AG04449 (cell line): Measurements from ENCODE around the gene RMDN2.
A peak's percentile ranks its signal among the peaks of the same experiment; 100 is the strongest.

Source experiments
- CTCF ChIA-PET: fragments of 350-600 bp; formaldehyde crosslinking; extraction: SDS; loops from one replicate; lab custom pipeline; 2021; ENCODE audit warnings: antibody characterized with exemption; lab: Yijun Ruan, JAX
- POLR2A ChIA-PET: fragments of 400-600, 350-600 bp; formaldehyde crosslinking; extraction: SDS; loops from one replicate; lab custom pipeline; 2020; ENCODE audit warnings: antibody characterized with exemption, inconsistent platforms; lab: Yijun Ruan, JAX
- DNase-seq: peaks from one replicate; pipeline ENCODE4 v3.0.0-alpha.2; 2010; ENCODE audit warnings: low read depth, low spot score
- H3K4me3 ChIP-seq: 2 replicates; pipeline ENCODE4 v1.5.1; 2011; ENCODE audit warnings: low read depth, mild to moderate bottlenecking, control low read depth, low read length
- CTCF ChIP-seq: IDR thresholded peaks from one replicate; pipeline ENCODE4 v1.5.1; 2011; ENCODE audit warnings: mild to moderate bottlenecking, moderate library complexity, low read length, control low read depth, inconsistent platforms; ENCODE audit not compliant: insufficient read depth; ENCODE audit errors: missing control alignments

The RMDN2 gene

GRCh38 chr2:37912056-37912455, 13.0 kb upstream of the RMDN2 start:
- no peak for TF ChIP-seq CTCF
- CTCF ChIA-PET, result interaction anchor here (0.6 to 1.2 kb wide), 2 partner anchors 21 to 365 kb away, joined by 3 to 6 read pairs; no protein-coding TSS in a partner anchor
- H3K4me3 ChIP-seq, result no peak overlapping the region
- POLR2A ChIA-PET, result interaction anchor here (0.5 kb wide), 1 partner anchor 15 kb away, joined by 3 read pairs; no protein-coding TSS in a partner anchor
- DNase-seq, result no peak

- CTCF ChIA-PET, result interaction anchor here (1.8 kb wide), 1 partner anchor 17 kb away, joined by 4 read pairs; no protein-coding TSS in a partner anchor
- TF ChIP-seq CTCF, result no peak
- DNase-seq, result no peak
- POLR2A ChIA-PET, result no interaction called here
- H3K4me3 ChIP-seq, result no peak overlapping the region
Observed at GRCh38 chr2:37912616-37913015, 12.5 kb upstream of the RMDN2 start.

GRCh38 chr2:37914340-37914739, 10.7 kb upstream of the RMDN2 start:
- CTCF ChIA-PET, result interaction anchor here (1.0 to 1.8 kb wide), 3 partner anchors 19 to 36 kb away, joined by 3 to 4 read pairs (median 4); no protein-coding TSS in a partner anchor
- POLR2A ChIA-PET, result no interaction called here

GRCh38 chr2:37915773-37916172, 9.3 kb upstream of the RMDN2 start:
- no peak for DNase-seq
- ChIA-PET CTCF (no interaction called here), POLR2A (no interaction called here)
- no peak for TF ChIP-seq CTCF
- no peak overlapping the region for H3K4me3 ChIP-seq

More at GRCh38 chr2:37914340-37914739, 10.7 kb upstream of the RMDN2 start:
- no peak for DNase-seq
- TF ChIP-seq CTCF, result no peak
- no peak overlapping the region for H3K4me3 ChIP-seq

GRCh38 chr2:37916512-37917082, 8.5 kb upstream of the RMDN2 start:
- CTCF ChIA-PET, result no interaction called here
- no peak overlapping the region for H3K4me3 ChIP-seq
- peak; percentile 78 for DNase-seq

More at GRCh38 chr2:37916512-37917082, 8.5 kb upstream of the RMDN2 start:
- TF ChIP-seq CTCF, result no peak
- POLR2A ChIA-PET, result no interaction called here
